H1 (cell line): ENCODE measurements around the gene SSBP3.

Source experiments
- BCL11A ChIP-seq, 2 experiments: IDR thresholded peaks; one replicate each; pipeline ENCODE4 v1.6.1; 2011; ENCODE audit warnings: low read depth in 2 of 2, low read length in 2 of 2, mild to moderate bottlenecking in 2 of 2
- EP300 ChIP-seq, 2 experiments: IDR thresholded peaks; 1 replicate in 1 of 2; 2 replicates in 1 of 2; pipeline ENCODE4 v1.6.1; 2011 to 2012; ENCODE audit warnings: low read depth in 2 of 2, low read length in 2 of 2, mild to moderate bottlenecking in 2 of 2, borderline replicate concordance in 1 of 2, inconsistent platforms in 1 of 2, moderate library complexity in 1 of 2
- HDAC6 ChIP-seq: IDR thresholded peaks from one replicate; pipeline ENCODE4 v1.7.1; 2012; ENCODE audit warnings: low read depth, mild to moderate bottlenecking, inconsistent platforms, low read length, moderate library complexity
- POLR2A ChIP-seq, 2 experiments: IDR thresholded peaks; 1 replicate in 1 of 2; 2 replicates in 1 of 2; pipeline ENCODE4 v1.6.1; 2011; ENCODE audit warnings: low read depth in 2 of 2, low read length in 2 of 2, mild to moderate bottlenecking in 2 of 2; ENCODE audit errors: control extremely low read depth in 1 of 2
- RFX5 ChIP-seq: IDR thresholded peaks from 2 replicates; pipeline ENCODE4 v1.6.1; 2011; ENCODE audit warnings: low read depth, low read length, improper control_type of control experiment, borderline replicate concordance
- SP2 ChIP-seq: IDR thresholded peaks from 2 replicates; pipeline ENCODE4 v1.6.1; 2012; ENCODE audit warnings: mild to moderate bottlenecking, low read length, inconsistent platforms
- ZNF274 ChIP-seq: IDR thresholded peaks from 2 replicates; pipeline ENCODE4 v1.7.0; 2012; ENCODE audit warnings: low read length, borderline replicate concordance; ENCODE audit errors: extremely low read depth
- TF ChIP-seq, protein P1 (sequence below), 3 experiments: IDR thresholded peaks; 1 replicate in 2 of 3; 2 replicates in 1 of 3; pipeline versions ENCODE4 v1.5.1 to v1.6.1; 2011; ENCODE audit warnings: low read length in 3 of 3, mild to moderate bottlenecking in 3 of 3, inconsistent platforms in 2 of 3, low read depth in 1 of 3, moderate library complexity in 1 of 3; ENCODE audit not compliant: insufficient read depth in 1 of 3; ENCODE audit errors: control extremely low read depth in 1 of 3
- TF ChIP-seq, protein P2 (sequence below): IDR thresholded peaks from 2 replicates; pipeline ENCODE4 v1.6.1; 2011; ENCODE audit warnings: low read length, improper control_type of control experiment

GRCh38 chr1:54266195-54266594, 140.0 kb downstream of the SSBP3 start:
- TF ChIP-seq POLR2A (IDR thresholded peaks at IDR 0.05; ENCODE audit: control extremely low read depth in 1 of 2, low read depth in 2 of 2, low read length in 2 of 2): no peak
- no peak for TF ChIP-seq SP2
- TF ChIP-seq, protein P1, sequence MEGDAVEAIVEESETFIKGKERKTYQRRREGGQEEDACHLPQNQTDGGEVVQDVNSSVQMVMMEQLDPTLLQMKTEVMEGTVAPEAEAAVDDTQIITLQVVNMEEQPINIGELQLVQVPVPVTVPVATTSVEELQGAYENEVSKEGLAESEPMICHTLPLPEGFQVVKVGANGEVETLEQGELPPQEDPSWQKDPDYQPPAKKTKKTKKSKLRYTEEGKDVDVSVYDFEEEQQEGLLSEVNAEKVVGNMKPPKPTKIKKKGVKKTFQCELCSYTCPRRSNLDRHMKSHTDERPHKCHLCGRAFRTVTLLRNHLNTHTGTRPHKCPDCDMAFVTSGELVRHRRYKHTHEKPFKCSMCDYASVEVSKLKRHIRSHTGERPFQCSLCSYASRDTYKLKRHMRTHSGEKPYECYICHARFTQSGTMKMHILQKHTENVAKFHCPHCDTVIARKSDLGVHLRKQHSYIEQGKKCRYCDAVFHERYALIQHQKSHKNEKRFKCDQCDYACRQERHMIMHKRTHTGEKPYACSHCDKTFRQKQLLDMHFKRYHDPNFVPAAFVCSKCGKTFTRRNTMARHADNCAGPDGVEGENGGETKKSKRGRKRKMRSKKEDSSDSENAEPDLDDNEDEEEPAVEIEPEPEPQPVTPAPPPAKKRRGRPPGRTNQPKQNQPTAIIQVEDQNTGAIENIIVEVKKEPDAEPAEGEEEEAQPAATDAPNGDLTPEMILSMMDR (IDR thresholded peaks at IDR 0.05; ENCODE audit: control extremely low read depth in 1 of 3, insufficient read depth in 1 of 3, low read depth in 1 of 3, low read length in 3 of 3): no peak
- TF ChIP-seq HDAC6: no peak
- TF ChIP-seq, protein P2, sequence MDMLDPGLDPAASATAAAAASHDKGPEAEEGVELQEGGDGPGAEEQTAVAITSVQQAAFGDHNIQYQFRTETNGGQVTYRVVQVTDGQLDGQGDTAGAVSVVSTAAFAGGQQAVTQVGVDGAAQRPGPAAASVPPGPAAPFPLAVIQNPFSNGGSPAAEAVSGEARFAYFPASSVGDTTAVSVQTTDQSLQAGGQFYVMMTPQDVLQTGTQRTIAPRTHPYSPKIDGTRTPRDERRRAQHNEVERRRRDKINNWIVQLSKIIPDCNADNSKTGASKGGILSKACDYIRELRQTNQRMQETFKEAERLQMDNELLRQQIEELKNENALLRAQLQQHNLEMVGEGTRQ: no peak
- TF ChIP-seq RFX5: no peak
- TF ChIP-seq ZNF274: no peak
- no peak for TF ChIP-seq BCL11A (IDR thresholded peaks at IDR 0.05; ENCODE audit: low read depth in 2 of 2, low read length in 2 of 2)
- no peak for TF ChIP-seq EP300 (IDR thresholded peaks at IDR 0.05; ENCODE audit: borderline replicate concordance in 1 of 2, low read depth in 2 of 2, low read length in 2 of 2)
